G401.6 (cell line): ENCODE results near the gene AGGF1.
A peak's percentile ranks its signal among the peaks of the same experiment; 100 is the strongest.
"Not testable (repeated sequence)": the region's sequence is repeated elsewhere in the genome, so short reads cannot be mapped to it uniquely, and the experiment has no call there.

Experiments
- FAIRE-seq: peaks from 2 replicates; lab custom pipeline; 2012; peaks lifted over from hg19 to GRCh38; lab: Jason Lieb, UNC

AGGF1 gene

GRCh38 chr5:77030097-77031071 lies at the start of gene AGGF1:
AGGF1 (plus strand) TSS chr5:77030404; CDS start chr5:77030767, 363 bp downstream.
- FAIRE-seq: peak; percentile 96

- no peak for FAIRE-seq
Measured at GRCh38 chr5:76980518-76981144, 49.6 kb upstream of the AGGF1 start.

- no peak for FAIRE-seq
Measured at GRCh38 chr5:76982450-76982849, 47.8 kb upstream of the AGGF1 start.

GRCh38 chr5:76983468-76983867 lies 46.7 kb upstream of the AGGF1 start:
- FAIRE-seq: no peak

- no peak for FAIRE-seq
Measured at GRCh38 chr5:76986825-76987526, 43.2 kb upstream of the AGGF1 start.

- FAIRE-seq: no peak
Measured at GRCh38 chr5:76990899-76991459, 39.2 kb upstream of the AGGF1 start.

GRCh38 chr5:76993436-76993835 lies 36.8 kb upstream of the AGGF1 start:
- not testable (repeated sequence) for FAIRE-seq

- no peak for FAIRE-seq
Measured at GRCh38 chr5:76994337-76994736, 35.9 kb upstream of the AGGF1 start.

GRCh38 chr5:76998251-76998650 lies 32.0 kb upstream of the AGGF1 start:
- FAIRE-seq: not testable (repeated sequence)

- no peak for FAIRE-seq
Measured at GRCh38 chr5:76999451-76999850, 30.8 kb upstream of the AGGF1 start.

- no peak for FAIRE-seq
Measured at GRCh38 chr5:77003246-77003645, 27.0 kb upstream of the AGGF1 start.

- FAIRE-seq: no peak
Measured at GRCh38 chr5:77006124-77006523, 24.1 kb upstream of the AGGF1 start.

GRCh38 chr5:77008413-77008812 lies 21.8 kb upstream of the AGGF1 start:
- no peak for FAIRE-seq

- FAIRE-seq: no peak
Measured at GRCh38 chr5:77010243-77010642, 20.0 kb upstream of the AGGF1 start.

- FAIRE-seq: no peak
Measured at GRCh38 chr5:77011498-77011897, 18.7 kb upstream of the AGGF1 start.

GRCh38 chr5:77012601-77013000 lies 17.6 kb upstream of the AGGF1 start:
- FAIRE-seq: no peak

- FAIRE-seq: peak; percentile 97
Measured at GRCh38 chr5:77015938-77016569, 14.2 kb upstream of the AGGF1 start.

GRCh38 chr5:77016962-77017361 lies 13.2 kb upstream of the AGGF1 start:
- FAIRE-seq: no peak

GRCh38 chr5:77017668-77018067 lies 12.5 kb upstream of the AGGF1 start:
- FAIRE-seq: no peak

GRCh38 chr5:77022511-77023417 lies 7.4 kb upstream of the AGGF1 start:
- no peak for FAIRE-seq

GRCh38 chr5:77024490-77024889 lies 5.7 kb upstream of the AGGF1 start:
- FAIRE-seq: no peak
